T-helper 1 cell treated with Interleukin-12 subunit alpha and Interleukin-12 subunit beta and Interleukin-4 antibody, amounts not matched to agents 30 ng/mL and 1 ng/mL, for 36 hours (primary cell): Measurements from ENCODE around the gene AFG3L2. TPM values are rescaled to one million over a fixed set of nuclear protein-coding genes. Genes with fewer than 3 reads are reported as not detected.

Experiments
- intact Hi-C: fragments of 100-400 bp; cut with micrococcal nuclease; formaldehyde crosslinking; loops from one replicate; pipeline ENCODE4 v1.15.1; 2024
- total RNA-seq: library from RNA; stranded (reverse); gene quantifications from 2 replicates; pipeline ENCODE4 v1.2.3, GENCODE V29; 2022

The AFG3L2 gene
- total RNA-seq, 1 donor from 2014 or later = 40.6 TPM

DNA sequence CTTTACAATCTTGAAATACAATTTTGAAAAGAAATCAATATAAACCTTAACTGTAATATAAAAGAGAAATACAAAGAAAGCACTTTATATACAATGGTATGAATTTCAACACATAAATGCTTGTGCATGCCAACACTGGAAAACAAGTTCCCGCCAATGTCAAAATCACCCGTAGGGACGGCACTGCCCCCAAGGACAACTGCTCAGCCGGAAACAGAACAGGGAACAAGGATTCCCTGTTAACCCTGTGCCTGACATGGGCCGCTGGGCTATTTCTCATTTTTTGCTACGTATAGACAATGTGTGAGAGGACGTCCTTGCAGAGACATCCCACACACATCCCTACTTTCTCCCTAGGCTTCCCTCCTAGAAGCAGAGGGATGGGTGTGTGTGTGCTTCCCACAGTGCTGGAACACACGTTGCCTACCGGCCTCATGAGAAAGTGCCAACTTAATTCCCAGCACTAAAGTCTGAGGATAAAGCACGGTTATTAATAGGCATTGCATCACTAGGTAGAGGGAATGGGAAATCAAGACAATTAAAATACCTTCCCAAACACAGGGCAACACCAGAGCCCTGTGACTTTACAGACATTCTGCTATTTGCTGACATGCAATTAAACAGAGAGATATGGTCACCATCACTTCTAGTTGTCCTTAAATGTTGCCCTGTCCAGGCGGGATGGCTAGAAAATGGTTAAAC is 14.4 kb downstream of the AFG3L2 start:
- intact Hi-C loops = no loop called here

DNA sequence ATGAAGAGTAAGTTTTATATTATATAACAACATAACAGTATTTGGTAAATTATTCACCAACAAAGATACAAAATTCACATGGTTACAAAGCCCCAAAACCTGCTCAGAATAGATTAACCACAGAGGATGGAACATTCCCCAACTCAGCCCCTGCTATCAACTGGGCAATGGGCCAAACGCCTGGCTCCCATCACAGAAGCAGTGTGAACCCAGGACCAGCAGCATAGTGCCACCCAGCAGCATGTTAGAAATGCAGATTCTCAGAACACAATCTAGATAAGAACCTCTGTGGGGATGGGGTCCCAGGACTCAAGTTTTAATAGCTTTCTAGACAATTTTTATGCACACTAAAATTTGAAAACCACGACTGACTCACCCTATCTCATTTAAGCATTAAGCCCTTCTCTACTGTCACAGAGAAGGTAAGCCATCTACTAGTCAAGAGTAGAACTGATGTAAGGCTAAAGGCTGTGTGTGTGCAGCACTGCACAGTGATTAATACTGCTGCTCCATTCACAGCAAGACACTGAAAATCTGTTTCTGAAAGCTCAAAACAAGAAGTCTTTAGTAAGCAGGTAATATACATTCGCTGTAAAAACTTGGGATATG is 15.2 kb downstream of the AFG3L2 start:
- intact Hi-C loops = no loop called here

DNA sequence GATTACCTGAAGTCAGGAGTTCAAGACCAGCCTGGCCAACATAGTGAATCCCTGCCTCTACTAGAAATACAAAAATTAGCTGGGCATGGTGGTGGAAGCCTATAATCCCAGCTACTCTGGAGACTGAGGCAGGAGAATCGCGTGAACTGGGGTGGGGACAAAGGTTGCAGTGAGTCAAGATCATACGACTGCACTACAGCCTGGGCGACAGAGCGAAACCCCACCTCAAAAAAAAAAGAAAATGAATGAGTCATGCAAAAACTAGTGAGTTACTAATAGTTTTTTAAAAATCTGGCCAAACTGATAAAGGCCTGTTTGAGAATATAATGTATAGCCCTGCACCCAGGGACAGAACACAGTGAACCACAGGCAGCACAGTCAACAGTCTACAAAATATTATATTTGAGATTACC is 17.5 kb downstream of the AFG3L2 start:
- intact Hi-C loops = no loop called here

GRCh38 chr18:12352188-12352587 is 24.8 kb downstream of the AFG3L2 start:
- intact Hi-C loops = no loop called here

- intact Hi-C loops = no loop called here
These were observed 29.1 kb downstream of the AFG3L2 start for GRCh38 chr18:12347895-12348294.

DNA sequence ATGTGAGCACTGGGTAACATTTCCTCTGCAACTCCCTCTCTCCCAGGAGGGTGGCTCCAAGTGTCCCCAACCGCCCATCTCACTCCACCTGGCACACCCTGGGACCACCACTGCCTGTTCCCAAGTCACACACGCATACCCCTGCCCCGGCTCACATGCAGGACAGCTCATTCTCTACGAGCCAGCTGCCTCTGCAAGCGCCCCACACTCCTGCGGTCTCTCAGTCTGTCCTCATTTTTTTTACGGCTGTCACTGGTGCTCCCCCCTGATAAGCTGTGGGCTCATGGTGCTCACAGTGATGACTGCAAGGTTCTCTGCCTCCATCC is 30.8 kb downstream of the AFG3L2 start:
- intact Hi-C loops = no loop called here

DNA sequence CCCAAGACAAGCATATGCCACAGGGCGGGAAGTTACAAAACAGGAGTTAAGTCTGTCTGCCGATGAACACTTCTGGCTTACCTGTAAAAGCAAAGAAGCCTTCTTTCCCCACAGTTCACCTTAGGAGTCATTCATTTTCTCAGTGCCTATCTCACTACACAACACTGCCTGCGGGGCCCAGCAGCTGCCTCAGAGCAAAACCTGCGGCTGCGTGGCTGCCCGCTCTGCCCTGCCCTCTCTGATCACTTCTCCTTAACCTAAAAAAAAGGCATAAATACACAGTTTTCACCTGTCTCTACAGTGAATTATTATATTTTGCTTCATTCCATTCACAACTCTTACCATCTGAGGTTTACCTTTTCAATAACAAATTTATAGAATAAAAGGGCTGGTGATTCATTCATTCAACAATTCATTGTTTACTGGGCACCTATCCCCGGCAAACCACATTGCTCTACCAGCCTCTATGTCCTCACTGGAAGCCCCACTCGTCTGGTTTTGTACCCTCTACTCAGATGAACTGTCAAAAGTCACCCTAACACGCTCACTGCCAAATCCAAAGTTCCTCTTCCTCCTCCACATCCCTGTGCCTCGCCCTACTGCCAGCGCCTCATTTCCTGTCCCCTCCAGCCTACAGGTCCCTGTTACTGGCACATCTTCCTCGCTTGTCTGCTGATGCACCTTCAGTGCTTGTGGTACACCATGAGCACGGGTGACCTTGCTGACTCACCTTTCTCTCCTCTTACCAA is 31.4 kb downstream of the AFG3L2 start:
- intact Hi-C loops = no loop called here

DNA sequence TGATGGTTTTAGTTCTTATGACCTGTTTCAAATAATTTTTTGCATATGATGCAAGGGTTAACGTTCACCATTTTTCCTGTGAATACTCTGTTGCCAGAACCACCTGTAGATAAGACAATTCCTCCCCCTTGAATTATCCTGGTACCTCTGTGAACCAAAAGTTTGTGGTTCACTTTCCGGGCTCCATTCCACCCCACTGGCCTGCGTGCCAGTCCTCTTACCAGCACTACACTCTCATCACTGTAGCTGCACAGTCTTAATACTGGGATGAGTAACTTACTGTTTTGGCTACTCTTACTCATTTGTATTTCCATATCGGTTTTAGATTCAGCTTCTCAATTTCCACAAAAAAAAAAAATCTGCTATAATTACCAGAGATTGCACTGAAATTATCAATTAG is 34.4 kb downstream of the AFG3L2 start:
- intact Hi-C loops = no loop called here

- intact Hi-C loops = no loop called here
These were observed 35.9 kb downstream of the AFG3L2 start for GRCh38 chr18:12340945-12341660.

- intact Hi-C loops = no loop called here
These were observed 38.6 kb downstream of the AFG3L2 start for GRCh38 chr18:12338382-12338781.

- intact Hi-C loops = no loop called here
These were observed 40.1 kb downstream of the AFG3L2 start for GRCh38 chr18:12336887-12337286.

GRCh38 chr18:12336171-12336613 is 40.8 kb downstream of the AFG3L2 start:
- intact Hi-C loops = no loop called here

- intact Hi-C loops = no loop called here
These were observed 41.5 kb downstream of the AFG3L2 start for GRCh38 chr18:12335503-12335902.

DNA sequence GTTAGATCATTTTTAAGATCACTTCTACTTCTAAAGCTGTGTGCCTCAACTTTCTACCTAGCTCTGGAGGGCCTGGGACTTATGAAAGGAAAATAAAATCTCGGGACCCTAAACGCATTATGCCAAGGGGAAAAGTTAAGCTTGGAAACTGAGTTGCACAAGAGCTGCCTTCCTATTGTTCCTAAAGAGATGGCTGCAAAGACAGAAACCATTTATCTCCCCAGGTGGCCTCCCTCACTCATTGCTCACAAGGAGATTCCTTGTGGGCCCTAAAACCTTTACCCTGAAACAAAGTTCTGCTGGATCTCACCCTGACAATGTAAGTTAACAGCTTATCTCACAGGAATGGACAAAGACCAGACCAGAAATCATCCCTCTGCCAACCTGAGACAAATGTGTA is 42.2 kb downstream of the AFG3L2 start:
- intact Hi-C loops = no loop called here

- intact Hi-C loops = no loop called here
These were observed 42.6 kb downstream of the AFG3L2 start for GRCh38 chr18:12334366-12334808.

DNA sequence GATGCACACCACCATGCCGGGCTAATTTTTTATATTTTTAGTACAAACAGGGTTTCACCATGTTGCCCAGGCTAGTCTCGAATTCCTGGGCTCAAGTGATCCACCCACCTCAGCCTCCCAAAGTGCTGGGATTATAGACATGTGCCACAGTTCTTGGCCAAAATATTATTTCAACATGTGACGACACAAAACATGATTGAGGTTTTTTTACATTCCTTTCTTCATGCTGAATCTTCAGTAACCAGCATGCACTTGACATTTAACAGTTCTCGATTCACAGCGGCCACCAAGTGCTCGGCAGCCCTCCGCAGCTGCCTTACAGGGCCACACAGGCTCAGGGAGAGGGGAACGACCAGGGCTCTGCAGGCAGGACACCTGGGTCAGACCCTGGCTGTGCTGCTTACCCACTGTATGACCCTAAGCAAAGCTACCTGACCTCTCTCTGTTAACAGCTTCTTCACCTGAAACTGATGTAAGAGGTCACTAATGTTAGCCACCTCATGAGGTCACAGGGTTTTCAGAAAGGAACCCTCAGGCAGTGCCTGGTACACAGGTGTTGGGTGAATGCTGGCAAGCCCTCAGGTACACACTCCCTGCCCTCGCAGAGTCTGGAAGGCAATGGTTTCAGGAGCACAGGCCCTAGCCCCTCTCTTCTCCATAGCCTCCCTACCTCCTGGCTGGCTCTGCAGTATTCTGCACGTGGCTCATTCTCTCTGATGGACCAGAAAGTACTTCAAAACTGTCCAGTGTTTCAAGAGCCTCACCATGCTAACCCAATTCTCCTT is 43.3 kb downstream of the AFG3L2 start:
- intact Hi-C loops = no loop called here

GRCh38 chr18:12330766-12331165 is 46.3 kb downstream of the AFG3L2 start:
- intact Hi-C loops = no loop called here

- intact Hi-C loops = no loop called here
These were observed 47.8 kb downstream of the AFG3L2 start for GRCh38 chr18:12329125-12329698.

- intact Hi-C loops = loop anchor here (1.0 kb wide), 1 partner anchor 332 kb away; no protein-coding TSS in a partner anchor
These were observed 48.7 kb downstream of the AFG3L2 start for GRCh38 chr18:12328179-12328823.
